Hippocampal formation (tissue), 2 donors: ENCODE data around the gene PLEKHM1.
A peak's percentile ranks its signal among the peaks of the same experiment; 100 is the strongest.

Experiments
- DNase-seq, 2 donors: peaks; one replicate each; lab custom pipeline; 2025; lab: John Stamatoyannopoulos, UW

Gene PLEKHM1

DNA sequence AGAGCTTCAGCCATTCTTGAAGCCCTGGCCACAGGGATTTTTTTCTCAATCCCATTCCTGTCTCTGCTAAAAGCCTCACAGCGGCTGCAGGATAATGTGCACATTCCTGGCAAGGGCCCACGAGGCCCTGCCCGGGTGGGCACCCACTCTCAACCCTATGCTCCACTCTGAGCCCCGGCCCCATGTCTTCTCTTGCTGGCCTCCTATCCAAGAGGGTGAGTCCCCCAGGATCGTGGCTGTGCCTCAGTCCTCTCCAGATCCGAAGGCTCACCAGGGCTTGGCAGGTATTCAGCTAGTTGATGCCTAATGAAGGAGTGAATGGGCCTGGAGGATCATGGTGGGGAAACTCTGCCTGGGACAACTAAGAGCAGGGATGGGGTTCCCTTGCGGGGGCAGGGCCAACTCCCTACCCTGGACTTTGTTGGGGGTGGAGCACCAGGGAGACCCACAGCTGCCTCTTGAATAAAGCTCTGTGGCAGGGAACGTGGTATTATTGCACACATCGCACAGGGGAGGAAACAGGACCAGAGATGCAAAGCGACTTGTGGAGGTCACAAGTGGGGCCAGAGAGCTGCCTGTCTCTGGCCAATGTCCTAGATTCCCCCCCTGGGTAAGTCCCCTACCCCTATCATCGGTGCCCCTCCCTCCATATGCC, 63.2 kb downstream of the PLEKHM1 start:
- no peak for DNase-seq

- DNase-seq = no peak
Measured at GRCh38 chr17:45426561-45426960, 64.0 kb downstream of the PLEKHM1 start.

GRCh38 chr17:45425984-45426413, 64.5 kb downstream of the PLEKHM1 start:
- no peak for DNase-seq

DNA sequence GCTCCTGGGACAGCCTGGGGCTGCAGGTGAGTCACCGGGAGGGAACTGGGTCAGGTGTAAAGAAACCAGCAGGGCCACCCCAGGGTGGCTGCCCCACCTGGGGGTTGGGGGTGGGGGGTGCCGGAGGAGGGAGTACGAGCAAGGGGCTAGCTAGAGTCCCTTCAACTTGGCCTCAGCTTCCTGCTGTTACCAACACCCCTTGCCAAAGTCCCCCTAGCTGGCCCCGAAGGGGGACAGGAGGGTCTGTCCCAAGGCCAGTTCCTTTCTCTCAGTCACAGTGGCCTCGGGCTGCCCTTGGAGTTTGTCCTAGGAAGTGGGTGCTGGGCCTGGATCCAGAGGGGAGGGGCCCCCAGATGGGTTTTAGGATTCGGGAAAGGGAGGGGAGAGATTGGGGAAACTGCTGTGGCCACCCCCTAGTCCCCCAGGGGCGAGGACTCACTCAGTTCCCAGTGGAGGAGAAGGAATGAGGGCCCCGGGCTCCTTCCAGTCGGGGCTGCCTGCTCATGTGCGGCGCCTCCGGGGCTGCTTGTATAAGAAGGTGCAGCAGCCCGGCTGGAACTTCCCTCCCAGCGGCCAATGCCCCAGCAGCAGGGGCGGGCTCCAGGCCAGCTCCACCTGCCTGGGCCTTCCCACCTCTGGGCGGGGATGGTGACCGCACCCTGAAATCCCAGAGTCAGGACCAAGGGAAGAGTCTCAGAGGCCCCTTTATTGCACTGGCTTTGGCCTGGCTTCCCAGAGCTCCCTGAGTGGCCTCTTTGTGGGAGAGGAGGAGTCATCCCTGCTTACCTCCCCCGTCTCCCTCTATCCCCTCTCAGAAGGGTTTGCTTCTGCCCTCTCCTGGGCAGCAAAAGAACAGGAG, 65.2 kb downstream of the PLEKHM1 start:
- DNase-seq = peak in 1 of 2 donors; percentile 2

DNA sequence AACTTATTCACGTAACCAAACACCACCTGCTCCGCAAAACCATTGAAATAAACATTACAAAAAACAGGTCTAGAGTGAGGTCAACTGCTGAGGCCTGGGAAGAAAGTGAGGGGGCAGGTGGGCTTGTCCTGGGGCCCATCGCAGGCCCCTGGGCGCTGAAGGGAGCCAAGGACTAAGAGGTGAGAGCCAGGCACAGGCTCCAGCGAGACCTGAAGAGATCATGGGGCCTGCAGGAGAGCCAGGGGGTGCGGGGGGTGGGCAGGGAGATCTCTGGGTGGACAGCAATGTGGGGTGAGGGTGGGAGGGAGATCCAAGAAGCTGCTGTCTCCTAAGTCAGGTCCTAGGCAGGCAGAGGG, 65.8 kb downstream of the PLEKHM1 start:
- DNase-seq = no peak

GRCh38 chr17:45423975-45424335, 66.6 kb downstream of the PLEKHM1 start:
- no peak for DNase-seq

DNA sequence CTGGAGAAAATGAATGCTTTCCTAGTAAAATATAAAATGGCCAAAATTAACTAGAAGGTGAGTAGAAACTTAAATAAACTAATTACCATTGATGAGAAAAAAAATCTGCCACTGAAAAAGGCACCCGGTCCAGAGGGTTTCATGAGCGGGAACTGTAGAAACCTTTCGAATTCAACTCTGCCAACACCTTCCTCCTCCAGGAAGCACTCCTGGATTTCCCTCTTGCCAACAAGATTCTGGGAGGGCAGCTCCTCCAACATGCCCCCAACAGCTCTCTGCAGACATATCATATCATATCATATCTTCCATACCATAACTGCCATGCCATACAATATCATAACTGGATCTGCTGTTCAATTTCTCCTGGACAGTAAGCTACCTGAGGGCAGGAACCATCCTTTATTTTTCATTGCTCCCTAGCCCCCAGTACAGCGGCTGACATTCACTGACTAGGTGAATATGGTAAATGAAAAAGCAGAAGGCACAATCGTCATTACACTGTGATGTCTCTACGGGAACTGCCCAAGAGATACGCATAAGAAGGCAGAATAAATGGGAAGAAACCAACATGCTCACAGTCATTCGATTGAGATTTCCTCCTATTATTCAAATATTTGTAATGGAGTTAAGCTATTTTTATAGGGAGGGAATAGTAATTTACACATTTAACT, 67.1 kb downstream of the PLEKHM1 start:
- no peak for DNase-seq

- DNase-seq = peak in 1 of 2 donors; percentile 26
Measured at GRCh38 chr17:45414990-45415881, 75.3 kb downstream of the PLEKHM1 start.

GRCh38 chr17:45413498-45413923, 77.0 kb downstream of the PLEKHM1 start:
- DNase-seq = peak; percentile 7 to 35

- no peak for DNase-seq
Measured at GRCh38 chr17:45411348-45412105, 79.0 kb downstream of the PLEKHM1 start.

- DNase-seq = peak in 1 of 2 donors; percentile 19
Measured at GRCh38 chr17:45410144-45411091, 80.1 kb downstream of the PLEKHM1 start.

- no peak for DNase-seq
Measured at GRCh38 chr17:45409659-45410076, 80.9 kb downstream of the PLEKHM1 start.

DNA sequence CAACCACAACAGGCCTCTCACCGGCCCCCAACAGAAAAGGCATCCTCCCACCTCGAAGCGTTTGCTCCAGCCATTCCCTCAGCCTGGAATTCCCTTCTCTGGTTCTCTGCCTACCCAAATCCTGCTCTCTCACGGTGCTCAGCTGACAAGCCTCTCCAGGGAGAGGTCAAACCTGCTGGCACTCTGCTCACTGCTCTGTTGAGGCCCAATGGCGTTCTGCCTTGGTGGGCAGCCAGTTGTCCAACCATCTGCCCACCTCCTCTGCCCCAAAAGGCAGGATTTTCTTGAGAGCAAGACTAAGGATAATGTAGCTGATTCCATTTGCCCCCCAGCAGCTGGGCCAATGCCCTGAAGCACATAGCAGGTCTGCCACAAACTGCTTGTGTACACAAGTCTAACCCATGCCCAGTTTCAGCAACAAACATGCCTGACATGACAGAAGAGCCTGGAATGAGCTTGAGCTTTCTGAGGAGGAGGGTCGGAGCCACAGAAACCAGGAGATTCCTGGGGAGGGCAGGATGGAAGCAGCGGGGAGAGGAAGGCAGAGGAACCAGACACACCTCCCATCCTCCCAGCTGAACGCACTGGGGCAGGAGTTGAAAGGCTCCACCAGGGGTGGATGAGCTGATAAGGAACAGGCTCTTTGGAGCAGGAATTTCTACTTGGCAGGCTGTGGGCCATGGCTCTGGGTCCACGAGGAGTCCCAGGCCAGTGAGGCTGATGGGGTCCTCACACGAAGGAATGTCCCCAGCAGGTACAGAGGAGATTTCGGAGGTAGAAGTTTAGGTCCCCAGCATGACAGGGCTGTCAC, 81.7 kb downstream of the PLEKHM1 start:
- no peak for DNase-seq

GRCh38 chr17:45406107-45406506, 84.4 kb downstream of the PLEKHM1 start:
- DNase-seq = no peak

- DNase-seq = no peak
Measured at GRCh38 chr17:45405250-45406086, 85.1 kb downstream of the PLEKHM1 start.

DNA sequence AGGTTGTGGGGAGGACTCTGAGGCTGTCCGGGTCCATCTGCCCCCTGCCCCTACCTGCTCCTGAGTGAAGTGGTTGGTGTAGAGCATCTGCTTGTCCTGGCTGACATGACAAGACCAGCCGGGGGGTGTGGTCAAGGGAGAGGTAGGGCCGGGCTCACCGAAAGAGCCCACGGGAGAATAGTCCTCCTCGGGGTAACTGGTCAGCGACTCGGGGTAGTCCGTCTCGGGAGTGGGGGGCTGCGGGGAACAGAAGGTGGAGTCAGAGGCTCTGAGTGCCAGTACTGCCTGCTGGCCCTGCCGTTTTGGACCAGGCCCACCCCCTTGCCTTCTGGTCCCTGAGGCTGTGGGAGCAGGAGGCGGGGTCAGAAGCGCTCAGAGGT, 85.7 kb downstream of the PLEKHM1 start:
- DNase-seq = no peak

GRCh38 chr17:45403906-45404490, 86.5 kb downstream of the PLEKHM1 start:
- DNase-seq = no peak

- no peak for DNase-seq
Measured at GRCh38 chr17:45402916-45403315, 87.6 kb downstream of the PLEKHM1 start.
